ENCODE results near the gene RAB29. TPM values are rescaled to one million over a fixed set of nuclear protein-coding genes. Genes with fewer than 3 reads are reported as not detected.
"Not testable (repeated sequence)": the region's sequence is repeated elsewhere in the genome, so short reads cannot be mapped to it uniquely, and the experiment has no call there.

RAB29 gene, protein sequence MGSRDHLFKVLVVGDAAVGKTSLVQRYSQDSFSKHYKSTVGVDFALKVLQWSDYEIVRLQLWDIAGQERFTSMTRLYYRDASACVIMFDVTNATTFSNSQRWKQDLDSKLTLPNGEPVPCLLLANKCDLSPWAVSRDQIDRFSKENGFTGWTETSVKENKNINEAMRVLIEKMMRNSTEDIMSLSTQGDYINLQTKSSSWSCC
- total RNA-seq (2014; rRNA removed; shearing (Covaris generic)): 6.8 and 8.9 TPM in 2 replicates

DNA sequence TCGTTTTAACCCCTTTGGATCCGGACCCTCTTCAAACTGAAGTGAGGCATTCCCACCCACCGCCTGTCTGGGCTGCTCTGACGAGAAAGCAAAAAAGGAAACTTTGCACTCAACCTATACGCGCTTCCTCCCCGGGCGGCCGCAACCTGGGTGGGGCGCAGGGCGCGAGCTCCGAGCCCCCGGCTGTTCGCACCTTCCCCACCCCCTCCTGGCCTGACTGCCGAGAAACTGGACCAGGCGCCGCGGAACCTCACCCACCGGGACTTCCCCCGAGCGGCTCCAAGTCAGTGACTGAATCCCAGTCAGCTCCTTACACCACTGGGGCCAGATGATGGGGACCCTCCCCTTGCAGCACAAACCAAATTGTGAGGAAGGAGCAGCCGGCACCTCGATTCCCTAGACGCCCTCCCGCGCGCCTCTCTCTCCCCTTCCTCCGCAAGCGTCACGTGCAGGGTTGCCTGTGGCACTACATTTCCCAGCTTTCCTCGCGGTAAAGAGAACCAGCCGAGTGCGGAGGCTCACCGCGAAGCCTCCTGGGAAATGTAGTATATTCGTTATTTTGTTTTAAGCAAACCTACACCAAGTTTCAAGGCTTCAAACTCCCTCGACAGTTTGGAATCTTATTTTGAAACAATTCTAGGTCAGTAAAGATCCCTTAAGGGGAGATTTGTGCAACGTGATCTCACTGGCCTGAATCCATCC is at the start of gene RAB29:
RAB29 (minus strand) TSS at position 468 of the 702 bp plus-strand sequence. CDS start 526 bp downstream, outside the sequence.
- in situ Hi-C loops (cut with HindIII; ENCODE audit: low sequenced_read_pairs): no loop called here
- peak; percentile 91 for DNase-seq (ENCODE audit: low spot score)

DNA sequence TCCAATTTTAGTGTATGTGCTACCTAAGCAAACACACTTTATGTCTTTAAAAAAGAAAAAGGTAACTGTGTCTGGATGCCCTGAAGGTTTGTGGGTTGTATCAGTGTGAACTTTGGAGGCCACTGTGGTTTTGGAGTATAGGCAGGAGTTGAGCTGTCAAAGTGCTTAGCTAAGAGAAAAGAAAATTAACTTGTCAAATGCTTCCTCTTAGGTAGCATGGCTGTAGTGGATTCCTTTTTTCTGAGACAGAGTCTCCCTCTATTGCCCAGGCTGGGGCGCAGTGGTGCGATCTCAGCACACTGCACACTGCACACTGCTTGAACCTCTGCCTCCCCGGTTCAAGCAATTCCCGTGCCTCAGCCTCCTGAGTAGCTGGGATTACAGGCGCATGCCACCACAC is 48.9 kb upstream of the RAB29 start:
- in situ Hi-C loops (cut with HindIII; ENCODE audit: low sequenced_read_pairs): no loop called here
- DNase-seq (ENCODE audit: low spot score): no peak

DNA sequence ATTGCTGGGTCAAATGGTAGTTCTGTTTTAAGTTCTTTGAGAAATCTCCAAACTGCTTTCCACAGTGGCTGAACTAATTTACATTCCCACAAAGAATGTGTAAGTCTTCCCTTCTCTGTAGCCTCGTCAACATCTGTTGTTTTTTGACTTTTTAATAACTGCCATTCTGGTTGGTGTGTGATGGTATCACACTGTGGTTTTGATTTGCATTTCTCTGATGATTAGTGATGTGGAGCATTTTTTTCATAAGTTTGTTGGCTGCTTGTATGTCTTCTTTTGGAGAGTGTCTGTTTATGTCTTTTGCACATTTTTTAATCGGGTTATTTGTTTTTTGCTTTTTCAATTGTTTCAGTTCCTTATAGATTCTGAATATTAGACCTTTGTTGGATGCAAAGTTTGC is 48.0 kb upstream of the RAB29 start:
- in situ Hi-C loops (cut with HindIII; ENCODE audit: low sequenced_read_pairs); DNase-seq (ENCODE audit: low spot score): not testable (repeated sequence)

DNA sequence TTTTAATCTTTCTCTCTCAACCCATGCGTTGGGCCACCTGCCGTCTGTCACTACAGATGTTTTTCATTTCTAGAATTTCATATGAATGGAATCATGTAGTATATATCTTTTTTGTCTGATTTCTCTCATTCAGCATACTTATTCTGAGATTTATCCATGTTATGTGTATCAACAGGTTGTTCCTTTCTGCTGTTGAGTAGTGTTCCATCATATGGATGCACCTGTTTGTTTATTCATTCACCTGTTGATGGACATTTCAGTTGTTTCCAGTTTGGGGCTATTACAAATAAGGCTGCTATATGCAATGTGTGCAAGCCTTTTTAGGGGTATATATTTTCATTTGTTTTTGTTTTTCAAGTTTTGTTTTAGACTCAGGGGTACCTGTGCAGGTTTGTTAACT is 47.1 kb upstream of the RAB29 start:
- in situ Hi-C loops (cut with HindIII; ENCODE audit: low sequenced_read_pairs): no loop called here
- DNase-seq (ENCODE audit: low spot score): no peak

DNA sequence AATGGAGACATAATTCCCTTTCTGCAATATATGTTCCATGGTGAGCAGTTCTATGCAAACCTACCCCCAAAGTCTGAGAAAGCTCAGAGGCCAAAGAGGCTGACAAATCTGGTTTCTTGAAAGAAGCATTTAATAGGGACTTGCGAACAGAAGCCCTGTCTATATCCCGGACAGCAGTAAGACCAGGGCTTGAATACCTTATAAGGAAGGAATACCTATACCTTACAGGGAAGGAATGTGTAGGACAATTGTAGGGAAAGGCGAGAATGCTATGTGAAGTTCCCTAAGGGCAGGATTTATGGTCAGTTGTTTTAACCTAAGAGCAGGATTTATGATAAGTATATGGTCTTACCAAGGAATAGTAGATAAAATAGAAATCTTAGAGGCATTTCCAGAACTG is 42.7 kb upstream of the RAB29 start:
- in situ Hi-C loops (cut with HindIII; ENCODE audit: low sequenced_read_pairs): no loop called here

DNA sequence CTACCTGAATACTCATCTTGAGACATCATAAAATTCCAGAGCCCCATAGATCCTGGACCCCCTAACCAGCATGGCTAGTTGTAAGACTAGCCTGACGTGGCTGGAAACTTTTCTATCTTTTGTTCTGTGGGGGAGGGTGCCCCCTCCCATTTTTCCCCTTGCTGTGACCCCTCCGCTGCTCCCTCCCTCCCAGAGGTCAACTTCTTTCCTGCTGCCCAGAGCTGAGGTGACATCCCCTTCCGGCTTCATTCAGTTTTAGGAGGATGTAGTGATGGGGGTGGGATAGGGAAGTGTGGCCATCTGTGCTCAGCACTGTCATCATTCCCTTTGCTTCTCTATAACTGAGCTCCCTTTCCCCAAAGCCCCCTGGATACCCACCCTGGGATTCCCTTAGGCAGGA is 42.1 kb upstream of the RAB29 start:
- in situ Hi-C loops (cut with HindIII; ENCODE audit: low sequenced_read_pairs): no loop called here
- no peak for DNase-seq (ENCODE audit: low spot score)

More for the DNA sequence above, 42.7 kb upstream of the RAB29 start:
- no peak for DNase-seq (ENCODE audit: low spot score)

DNA sequence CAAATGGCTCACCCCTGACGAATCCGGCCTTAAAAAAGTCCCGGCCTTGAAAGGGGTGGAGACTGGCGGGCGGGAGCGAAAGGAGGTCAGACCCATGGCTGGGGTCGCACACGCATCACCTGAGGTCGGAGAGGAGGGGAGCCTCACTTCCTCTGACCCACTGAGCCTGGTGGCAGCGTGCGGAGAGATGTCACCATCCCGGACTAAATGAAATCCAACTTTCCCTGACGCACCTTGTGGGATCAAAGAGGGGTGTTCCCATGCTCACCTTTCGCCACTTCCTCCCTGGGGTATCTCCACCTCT is 38.4 kb upstream of the RAB29 start:
- DNase-seq (ENCODE audit: low spot score): no peak
- in situ Hi-C loops (cut with HindIII; ENCODE audit: low sequenced_read_pairs): no loop called here

DNA sequence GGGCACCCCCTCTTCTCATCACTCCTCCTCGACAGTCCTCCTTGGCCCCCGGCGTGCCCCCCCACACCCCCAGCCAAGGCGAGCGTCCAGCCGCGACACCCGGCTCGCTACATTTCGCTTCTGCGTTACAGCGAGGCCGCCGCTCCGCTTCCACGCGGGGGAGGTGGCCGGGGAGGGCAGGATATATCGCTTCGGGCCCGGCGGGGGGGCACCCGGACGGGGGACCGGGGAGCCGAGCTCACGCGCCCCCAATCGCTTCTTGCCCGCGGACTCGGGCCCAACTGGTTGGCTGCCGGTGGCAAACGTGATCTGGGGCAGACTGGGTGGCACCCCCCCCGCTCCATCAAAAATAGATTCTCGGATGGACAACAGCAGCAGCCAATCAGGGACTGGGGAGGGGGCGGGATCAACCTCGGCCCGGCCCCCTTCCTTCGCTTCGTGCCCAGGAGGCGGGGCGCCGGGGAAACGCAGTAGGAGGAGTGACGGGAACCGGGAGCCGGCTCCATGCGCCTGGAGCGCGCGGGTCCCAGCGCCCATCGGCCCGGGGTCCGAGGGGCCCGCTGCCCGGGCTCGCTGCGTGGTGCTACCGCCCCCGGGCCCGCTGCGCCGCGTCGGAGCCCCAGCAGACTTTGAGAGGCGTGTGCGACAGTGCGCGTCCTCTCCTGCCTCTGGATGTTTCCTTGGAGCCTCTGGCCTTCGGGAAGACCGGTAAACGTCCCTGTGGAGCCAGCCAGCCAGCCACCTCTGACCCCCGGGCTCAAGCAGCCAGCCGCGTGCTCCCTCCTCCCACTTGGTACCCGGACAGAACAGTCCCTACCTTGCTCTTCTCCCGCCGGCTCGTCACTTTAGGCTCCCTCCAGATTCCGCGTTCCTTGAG is 37.8 kb upstream of the RAB29 start, which contains the start of gene SLC41A1:
SLC41A1 (minus strand) TSS at position 321 of the 877 bp plus-strand sequence. CDS start 2,757 bp downstream, outside the sequence.
- in situ Hi-C loops (cut with HindIII; ENCODE audit: low sequenced_read_pairs): no loop called here
- DNase-seq (ENCODE audit: low spot score): peak; percentile 98

DNA sequence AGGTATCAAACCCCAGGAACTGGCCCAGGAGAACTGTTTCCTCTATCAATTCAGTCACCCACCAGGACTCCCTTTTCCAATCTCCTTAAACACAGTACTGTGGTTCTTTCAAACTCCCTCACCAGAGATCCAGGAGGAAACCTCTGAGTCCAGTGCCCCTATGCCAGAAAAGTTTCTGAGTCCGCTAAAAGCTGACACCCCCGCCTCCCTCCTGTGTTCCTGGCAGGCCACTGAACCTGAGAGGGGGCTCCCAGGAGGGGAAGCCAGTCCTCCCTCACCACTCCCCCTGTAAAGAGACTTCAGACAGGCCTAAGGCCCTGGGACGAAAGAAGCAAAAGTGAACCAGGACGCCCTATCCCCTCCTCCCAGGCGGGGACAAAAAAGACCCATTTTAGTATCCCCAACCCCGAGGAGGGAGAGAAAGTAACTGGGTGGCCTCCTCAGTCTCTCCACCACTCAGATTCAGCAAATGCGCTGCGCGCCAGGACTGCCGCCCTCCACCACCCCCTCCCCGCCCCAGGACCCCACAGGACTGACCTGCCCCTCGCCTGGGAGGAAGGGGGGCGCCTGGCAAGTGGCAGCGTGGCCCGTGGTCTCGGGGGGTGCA is 37.1 kb upstream of the RAB29 start:
- DNase-seq (ENCODE audit: low spot score): peak; percentile 41
- in situ Hi-C loops (cut with HindIII; ENCODE audit: low sequenced_read_pairs): no loop called here

DNA sequence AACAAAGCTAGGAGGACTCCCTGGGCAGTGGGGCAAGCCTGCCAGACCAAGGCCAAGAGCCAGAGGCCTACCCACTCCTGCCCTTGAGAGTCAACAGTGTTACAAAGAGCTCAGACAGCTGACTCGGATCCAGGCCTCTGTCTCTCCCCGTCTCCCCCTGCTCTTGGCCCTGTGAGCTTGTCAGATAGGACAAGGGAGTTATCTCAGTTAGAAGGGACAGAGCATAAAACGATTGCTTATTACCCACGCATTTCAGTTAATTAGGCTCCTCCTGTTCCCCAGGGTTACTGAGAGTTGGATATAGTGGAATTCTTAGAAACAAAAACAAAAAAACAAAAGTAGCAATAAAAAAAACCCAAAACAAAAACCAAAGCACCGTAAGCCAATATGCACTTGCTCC is 36.4 kb upstream of the RAB29 start:
- in situ Hi-C loops (cut with HindIII; ENCODE audit: low sequenced_read_pairs): no loop called here
- peak; percentile 62 for DNase-seq (ENCODE audit: low spot score)

DNA sequence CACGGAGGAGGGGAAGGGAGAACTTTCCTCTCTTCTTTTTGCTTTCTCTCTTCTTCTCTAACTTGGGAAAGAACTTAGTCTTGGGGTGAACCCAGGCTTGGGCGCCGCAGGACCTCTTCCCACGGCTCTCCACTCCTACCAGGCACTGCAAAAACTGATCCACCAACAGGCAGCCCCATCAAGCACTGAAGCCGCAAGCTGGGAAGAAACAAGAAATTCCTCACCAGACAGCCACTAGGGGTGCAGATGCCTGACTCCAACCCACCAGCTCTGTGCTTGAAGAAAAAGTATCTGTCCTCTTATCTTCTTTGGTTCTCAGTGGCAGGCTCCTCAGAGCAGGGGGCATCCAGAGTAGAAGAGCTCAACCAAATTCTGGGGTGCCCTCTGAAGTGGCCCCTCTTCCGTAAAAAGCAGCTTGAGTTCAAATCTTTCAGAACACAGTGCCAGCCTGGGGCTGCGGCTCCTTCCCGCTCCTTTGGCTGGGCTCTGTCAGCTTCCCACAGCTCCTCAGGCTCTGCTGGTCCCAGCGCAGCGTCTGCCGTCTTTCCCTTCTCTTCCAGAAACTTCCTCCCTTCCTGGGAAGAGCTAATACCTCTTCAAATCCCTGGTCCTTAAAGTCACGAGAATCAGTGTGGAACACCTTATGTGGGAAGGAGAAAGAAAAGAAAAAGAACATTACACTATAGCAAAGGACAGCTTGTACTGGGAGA is 35.3 kb upstream of the RAB29 start:
- peak; percentile 72 for DNase-seq (ENCODE audit: low spot score)
- in situ Hi-C loops (cut with HindIII; ENCODE audit: low sequenced_read_pairs): no loop called here

DNA sequence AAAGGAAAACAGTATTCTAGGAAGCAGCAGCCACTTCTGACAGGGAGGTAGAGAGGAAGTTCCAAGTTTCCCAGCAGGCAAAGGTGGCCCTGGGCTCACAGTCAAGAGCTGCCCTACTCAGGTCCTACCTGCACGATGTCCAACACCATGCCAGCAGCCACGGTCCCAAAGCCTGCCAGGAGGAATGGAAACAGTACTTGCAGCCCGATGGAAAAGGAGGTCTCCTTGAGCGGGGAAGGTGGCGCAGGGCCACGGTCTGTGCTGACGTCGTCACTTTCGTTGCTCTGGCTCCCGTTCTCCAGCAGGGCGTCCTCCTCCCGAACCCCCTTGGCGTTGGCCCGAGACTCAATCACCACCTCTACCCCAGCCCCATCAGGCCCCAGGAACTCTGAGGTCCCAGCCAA is 34.7 kb upstream of the RAB29 start:
- in situ Hi-C loops (cut with HindIII; ENCODE audit: low sequenced_read_pairs): loop anchor here (5.0 kb wide), 1 partner anchor 102 kb away; no protein-coding TSS in a partner anchor
- peak; percentile 79 for DNase-seq (ENCODE audit: low spot score)

DNA sequence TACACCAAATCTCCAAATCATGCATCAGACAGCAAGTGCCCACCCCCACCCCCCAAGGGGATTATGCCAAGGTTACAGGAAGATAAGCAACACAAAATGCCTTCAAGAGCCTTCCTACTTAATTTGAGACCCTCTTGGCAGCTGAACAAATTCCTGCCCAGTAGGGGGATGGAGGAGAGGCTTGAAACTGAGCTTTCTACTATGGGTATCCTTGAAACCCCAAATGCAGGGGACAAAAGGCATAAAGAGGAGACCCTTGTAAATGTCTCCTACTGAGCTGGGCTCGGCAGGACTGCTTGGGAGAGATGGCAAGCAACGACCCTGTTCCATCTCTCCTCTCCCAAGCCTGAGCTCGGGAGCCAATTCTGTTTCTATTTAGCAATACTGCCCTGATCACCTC is 34.2 kb upstream of the RAB29 start:
- no peak for DNase-seq (ENCODE audit: low spot score)
- in situ Hi-C loops (cut with HindIII; ENCODE audit: low sequenced_read_pairs): loop anchor here (5.0 kb wide), 1 partner anchor 103 kb away; no protein-coding TSS in a partner anchor

DNA sequence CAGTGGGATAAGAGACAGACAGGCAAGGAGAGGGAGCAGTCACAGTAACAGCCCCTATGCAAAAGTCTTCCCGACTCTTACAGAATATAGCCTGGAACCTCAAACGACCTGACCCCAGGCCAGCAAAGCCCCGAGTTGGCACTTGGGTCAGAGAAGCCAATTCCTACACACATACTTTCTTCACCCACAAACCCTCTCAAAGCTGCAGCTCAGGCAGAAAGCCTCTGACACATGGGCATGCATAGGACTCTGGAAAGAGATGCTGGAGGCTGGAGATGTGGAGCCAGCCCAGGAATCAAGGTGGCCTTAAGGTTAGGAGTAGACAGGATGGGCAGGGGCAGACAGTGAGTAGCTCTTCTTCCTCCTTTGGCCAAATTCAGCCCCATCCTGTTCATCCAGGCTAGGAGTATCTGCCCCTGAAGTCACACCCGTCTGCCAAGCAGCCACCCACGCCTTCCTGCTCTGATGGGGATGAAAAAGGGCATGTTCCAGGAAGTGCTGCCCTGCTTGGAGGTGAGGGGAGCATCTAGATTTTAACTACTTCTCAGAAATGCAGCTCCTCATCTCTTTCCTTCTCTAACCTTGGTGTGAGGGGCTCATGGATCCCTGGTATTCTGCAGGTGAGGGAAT is 29.9 kb upstream of the RAB29 start:
- in situ Hi-C loops (cut with HindIII; ENCODE audit: low sequenced_read_pairs): loop anchor here (5.0 kb wide), 1 partner anchor 107 kb away; no protein-coding TSS in a partner anchor
- DNase-seq (ENCODE audit: low spot score): no peak

DNA sequence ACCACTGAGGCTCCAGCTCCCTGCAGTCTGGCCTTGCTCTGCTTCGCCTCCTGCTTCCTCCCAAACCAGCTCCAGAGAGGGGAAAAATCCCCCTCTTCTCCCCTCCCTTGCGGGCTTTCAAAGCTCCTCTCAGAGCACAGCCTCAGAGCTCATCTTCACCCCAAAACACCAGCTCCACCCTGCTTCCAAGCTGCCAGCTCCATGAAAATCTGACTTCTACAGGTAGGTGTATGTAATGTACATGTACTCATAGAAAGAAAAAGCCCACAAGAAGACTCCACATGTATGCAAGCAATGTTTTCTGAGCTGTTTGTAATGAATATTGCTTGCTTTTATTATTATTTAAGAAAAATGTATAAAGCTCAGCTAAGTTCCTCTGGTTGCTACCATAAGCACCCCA is 29.3 kb upstream of the RAB29 start:
- in situ Hi-C loops (cut with HindIII; ENCODE audit: low sequenced_read_pairs): loop anchor here (5.0 kb wide), 1 partner anchor 108 kb away; no protein-coding TSS in a partner anchor
- DNase-seq (ENCODE audit: low spot score): no peak

DNA sequence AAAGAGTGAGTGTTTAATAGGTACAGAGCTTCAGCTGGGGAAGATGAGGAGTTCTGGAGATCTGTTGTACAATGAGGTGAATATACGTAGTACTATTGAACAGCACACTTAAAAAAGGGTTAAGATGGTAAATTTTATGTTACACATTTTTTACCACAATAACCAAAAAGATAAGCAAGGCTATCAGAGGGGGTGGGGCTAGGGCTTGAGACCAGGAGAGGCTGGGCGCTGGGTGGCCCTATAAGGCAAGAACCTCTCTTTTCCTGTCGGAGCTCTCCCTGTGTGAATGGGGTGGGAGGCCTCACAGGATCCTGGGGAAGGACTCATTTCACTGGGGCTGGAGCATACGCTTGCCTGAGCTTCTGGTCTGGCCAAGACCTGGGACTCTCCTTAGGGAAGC is 28.7 kb upstream of the RAB29 start:
- in situ Hi-C loops (cut with HindIII; ENCODE audit: low sequenced_read_pairs): no loop called here
- DNase-seq (ENCODE audit: low spot score): no peak

DNA sequence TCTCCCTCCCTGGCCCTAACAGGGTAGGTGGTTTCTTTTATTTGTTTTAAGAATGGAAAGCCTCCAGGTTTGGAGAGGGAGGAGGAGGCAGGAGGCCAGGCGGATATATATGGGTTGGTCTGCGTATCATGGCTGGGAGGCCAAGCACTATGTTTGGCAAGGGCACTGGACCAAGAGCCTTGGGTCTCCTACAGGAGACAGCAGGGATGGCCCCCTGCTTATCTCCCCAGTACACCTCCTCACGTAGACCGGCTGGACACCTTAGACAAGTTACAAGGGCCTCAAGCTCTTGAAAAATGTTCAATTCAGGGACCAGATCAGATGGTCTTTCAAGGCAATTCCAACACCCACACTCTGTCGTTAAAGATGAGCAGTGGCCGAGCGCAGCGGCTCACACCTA is 26.8 kb upstream of the RAB29 start:
- DNase-seq (ENCODE audit: low spot score): no peak
- in situ Hi-C loops (cut with HindIII; ENCODE audit: low sequenced_read_pairs): no loop called here

DNA sequence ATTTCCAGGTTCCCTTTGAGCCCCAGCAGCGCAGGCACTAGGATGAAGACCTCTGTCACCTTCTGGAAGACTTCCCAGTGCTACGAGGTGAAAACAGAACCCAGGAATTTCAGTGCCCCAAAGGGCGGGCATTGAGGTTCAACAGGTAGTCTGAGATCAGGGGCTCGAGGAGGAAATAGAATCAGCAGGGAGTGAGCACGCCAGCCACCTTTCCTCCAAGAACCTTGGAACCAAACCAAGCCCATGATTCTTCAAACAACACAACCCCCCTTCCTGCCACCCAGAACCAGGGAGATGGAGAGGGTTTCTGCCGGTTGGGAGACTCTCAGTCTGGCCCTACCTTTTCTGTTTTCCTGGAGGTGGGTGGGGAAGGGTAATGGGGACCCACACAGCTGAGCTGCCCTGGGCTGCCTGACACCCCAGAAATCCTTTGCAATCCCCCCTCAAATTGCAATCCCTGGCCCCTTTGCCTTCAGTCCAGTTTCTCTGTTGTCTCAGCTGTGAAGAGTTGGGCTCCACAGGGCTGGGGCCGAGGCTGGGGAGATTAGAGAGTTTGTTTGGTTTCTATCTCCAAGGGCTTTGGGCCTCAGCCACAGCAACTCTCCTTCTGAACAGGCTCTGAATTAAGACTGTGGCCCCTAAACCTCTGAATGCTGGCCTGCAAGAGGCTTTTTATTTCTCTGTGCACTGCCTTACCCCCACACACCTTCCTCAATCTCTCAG is 25.9 kb upstream of the RAB29 start:
- no peak for DNase-seq (ENCODE audit: low spot score)
- in situ Hi-C loops (cut with HindIII; ENCODE audit: low sequenced_read_pairs): no loop called here
